22Rv1 (cell line): Measurements from ENCODE around the gene GCNT4.

ENCODE experiments used
- H3K27ac ChIP-seq: fragments of 450-650 bp; 2 replicates; pipeline ENCODE4 v1.5.1; 2017
- CTCF ChIP-seq: fragments of 450-650 bp; IDR thresholded peaks from 2 replicates; pipeline ENCODE4 v1.5.1; 2017; ENCODE audit warnings: mild to moderate bottlenecking
- ZFX ChIP-seq: fragments of 450-650 bp; IDR thresholded peaks from 2 replicates; pipeline ENCODE4 v1.6.1; 2017; ENCODE audit warnings: antibody characterized with exemption, borderline replicate concordance

The GCNT4 gene

GRCh38 chr5:75021800-75022199 lies 30.6 kb downstream of the GCNT4 start:
- TF ChIP-seq ZFX, result no peak
- no peak for TF ChIP-seq CTCF
- no peak overlapping the region for H3K27ac ChIP-seq

GRCh38 chr5:75021219-75021618 lies 31.1 kb downstream of the GCNT4 start:
- no peak for TF ChIP-seq CTCF
- TF ChIP-seq ZFX, result no peak
- no peak overlapping the region for H3K27ac ChIP-seq

- no peak for TF ChIP-seq ZFX
- no peak for TF ChIP-seq CTCF
- no peak overlapping the region for H3K27ac ChIP-seq
Measured at GRCh38 chr5:75020016-75020656, 32.2 kb downstream of the GCNT4 start.

GRCh38 chr5:75018805-75019587 lies 33.4 kb downstream of the GCNT4 start:
- TF ChIP-seq CTCF (no peak), ZFX (no peak)

GRCh38 chr5:75017971-75018370 lies 34.4 kb downstream of the GCNT4 start:
- TF ChIP-seq ZFX (no peak), CTCF (no peak)
- H3K27ac ChIP-seq, result no peak overlapping the region

More at GRCh38 chr5:75018805-75019587, 33.4 kb downstream of the GCNT4 start:
- no peak overlapping the region for H3K27ac ChIP-seq

GRCh38 chr5:75016896-75017295 lies 35.5 kb downstream of the GCNT4 start:
- TF ChIP-seq CTCF (no peak), ZFX (no peak)
- no peak overlapping the region for H3K27ac ChIP-seq

GRCh38 chr5:75012748-75013147 lies 39.6 kb downstream of the GCNT4 start:
- no peak for TF ChIP-seq CTCF
- no peak overlapping the region for H3K27ac ChIP-seq
